ENCODE data around the gene AK8. TPM values are rescaled to one million over a fixed set of nuclear protein-coding genes. Genes with fewer than 3 reads are reported as not detected.

The AK8 gene
- total and polyA plus RNA-seq, 2 donors from 2014 or later, result 6.2 to 6.3 TPM

- FAIRE-seq, result no peak
- Histone ChIP-seq H3K9me3 (ENCODE audit: control insufficient read depth in 2 of 3, insufficient read depth in 1 of 3, low read length in 3 of 3) (no peaks in the 10 kb centered on the region), H3K27me3 (ENCODE audit: control insufficient read depth, insufficient read depth, low read length) (no peaks in the 10 kb centered on the region), H3K4me3 (ENCODE audit: low read length in 3 of 3) (no peak overlapping the region), H3K27ac (ENCODE audit: low read depth in 2 of 2, low read length in 2 of 2) (no peak overlapping the region), H3K4me1 (ENCODE audit: control insufficient read depth in 2 of 3, insufficient read depth in 2 of 3, low read depth in 1 of 3, low read length in 3 of 3) (no peaks in the 10 kb centered on the region), H3K9ac (ENCODE audit: low read length in 3 of 3) (no peak overlapping the region), H3K36me3 (ENCODE audit: control insufficient read depth in 2 of 3, insufficient read depth in 3 of 3, low read length in 3 of 3) (no peaks in the 10 kb centered on the region)
- DNase-seq, result peak in 1 of 5 donors; percentile 49
- intact Hi-C loops (cut with DNase I), result no loop called here
- TF ChIP-seq CTCF (IDR thresholded peaks at IDR 0.05; ENCODE audit: borderline replicate concordance, extremely low read depth, insufficient read depth), result no peak
Observed at GRCh38 chr9:132814937-132815336, 63.1 kb downstream of the AK8 start.

GRCh38 chr9:132813115-132813771 lies 64.8 kb downstream of the AK8 start:
- Histone ChIP-seq H3K36me3 (ENCODE audit: control insufficient read depth in 2 of 3, insufficient read depth in 3 of 3, low read length in 3 of 3) (no peaks in the 10 kb centered on the region), H3K4me3 (ENCODE audit: low read length in 3 of 3) (no peak overlapping the region), H3K27ac (ENCODE audit: low read depth in 2 of 2, low read length in 2 of 2) (no peak overlapping the region), H3K9ac (ENCODE audit: low read length in 3 of 3) (no peak overlapping the region), H3K4me1 (ENCODE audit: control insufficient read depth in 2 of 3, insufficient read depth in 2 of 3, low read depth in 1 of 3, low read length in 3 of 3) (no peaks in the 10 kb centered on the region), H3K9me3 (ENCODE audit: control insufficient read depth in 2 of 3, insufficient read depth in 1 of 3, low read length in 3 of 3) (no peaks in the 10 kb centered on the region), H3K27me3 (ENCODE audit: control insufficient read depth, insufficient read depth, low read length) (no peaks in the 10 kb centered on the region)
- FAIRE-seq (no peak), DNase-seq (peak in 1 of 5 donors; percentile 29)
- no peak for TF ChIP-seq CTCF (IDR thresholded peaks at IDR 0.05; ENCODE audit: borderline replicate concordance, extremely low read depth, insufficient read depth)
- intact Hi-C loops (cut with DNase I), result no loop called here

GRCh38 chr9:132811985-132812384 lies 66.1 kb downstream of the AK8 start:
- Histone ChIP-seq H3K9me3 (ENCODE audit: control insufficient read depth in 2 of 3, insufficient read depth in 1 of 3, low read length in 3 of 3) (no peaks in the 10 kb centered on the region), H3K9ac (ENCODE audit: low read length in 3 of 3) (no peak overlapping the region), H3K27me3 (ENCODE audit: control insufficient read depth, insufficient read depth, low read length) (no peaks in the 10 kb centered on the region), H3K4me1 (ENCODE audit: control insufficient read depth in 2 of 3, insufficient read depth in 2 of 3, low read depth in 1 of 3, low read length in 3 of 3) (no peaks in the 10 kb centered on the region), H3K4me3 (ENCODE audit: low read length in 3 of 3) (no peak overlapping the region), H3K27ac (ENCODE audit: low read depth in 2 of 2, low read length in 2 of 2) (no peak overlapping the region), H3K36me3 (ENCODE audit: control insufficient read depth in 2 of 3, insufficient read depth in 3 of 3, low read length in 3 of 3) (no peaks in the 10 kb centered on the region)
- DNase-seq, result no peak
- FAIRE-seq, result no peak
- intact Hi-C loops (cut with DNase I), result no loop called here
- no peak for TF ChIP-seq CTCF (IDR thresholded peaks at IDR 0.05; ENCODE audit: borderline replicate concordance, extremely low read depth, insufficient read depth)

GRCh38 chr9:132810314-132810713 lies 67.8 kb downstream of the AK8 start:
- H3K27me3 ChIP-seq (ENCODE audit: control insufficient read depth, insufficient read depth, low read length), result no peaks in the 10 kb centered on the region
- H3K9ac ChIP-seq (ENCODE audit: low read length in 3 of 3), result no peak overlapping the region
- H3K36me3 ChIP-seq (ENCODE audit: control insufficient read depth in 2 of 3, insufficient read depth in 3 of 3, low read length in 3 of 3), result no peaks in the 10 kb centered on the region
- intact Hi-C loops (cut with DNase I), result no loop called here
- TF ChIP-seq CTCF (IDR thresholded peaks at IDR 0.05; ENCODE audit: borderline replicate concordance, extremely low read depth, insufficient read depth), result no peak
- H3K4me3 ChIP-seq (ENCODE audit: low read length in 3 of 3), result no peak overlapping the region
- no peak for FAIRE-seq
- H3K4me1 ChIP-seq (ENCODE audit: control insufficient read depth in 2 of 3, insufficient read depth in 2 of 3, low read depth in 1 of 3, low read length in 3 of 3), result no peaks in the 10 kb centered on the region
- no peak overlapping the region for H3K27ac ChIP-seq (ENCODE audit: low read depth in 2 of 2, low read length in 2 of 2)
- no peak for DNase-seq
- no peaks in the 10 kb centered on the region for H3K9me3 ChIP-seq (ENCODE audit: control insufficient read depth in 2 of 3, insufficient read depth in 1 of 3, low read length in 3 of 3)
